Mesenteric fat pad (tissue), 1 donor: Measurements from ENCODE around the gene KAT6B. TPM values are rescaled to one million over a fixed set of nuclear protein-coding genes. Genes with fewer than 3 reads are reported as not detected.
"Not testable (repeated sequence)": the region's sequence is repeated elsewhere in the genome, so short reads cannot be mapped to it uniquely, and the experiment has no call there.

Experiments used
- DNase-seq: peaks from one replicate; pipeline ENCODE4 v3.0.0-alpha.2; 2020; ENCODE audit warnings: low spot score
- total RNA-seq: library from RNA; stranded (reverse); fragmentation: NEBNext Ultra II Directional; extraction: Animal tissue kit (Norgen Biotek cat#: 25700); gene quantifications from one replicate; pipeline ENCODE4 v1.2.1, GENCODE V29; 2021
- donor health status: DM: yes; HTN: yes; CAD: no.

KAT6B gene
- total RNA-seq, 1 donor from 2014 or later = 28.8 TPM

GRCh38 chr10:74856940-74857339 is 30.5 kb downstream of the KAT6B start:
- no peak for DNase-seq

DNA sequence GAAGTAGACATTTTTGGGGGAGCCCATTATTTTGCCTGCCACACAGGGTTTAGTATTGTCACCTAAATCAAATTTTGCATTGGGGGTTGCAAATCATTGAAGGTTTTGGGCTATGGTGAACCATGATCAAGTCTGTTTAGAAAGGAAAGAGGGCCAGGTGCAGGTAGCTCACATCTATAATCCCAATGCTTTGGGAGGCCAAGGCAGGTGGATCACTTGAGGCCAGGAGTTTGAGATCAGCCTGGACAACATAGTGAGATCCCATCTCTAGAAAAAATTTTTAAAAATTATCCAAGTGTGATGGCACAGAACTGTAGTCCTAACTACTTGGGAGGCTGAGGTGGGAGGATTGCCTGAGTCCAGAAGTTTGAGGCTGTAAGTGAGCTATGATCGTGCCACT is 31.2 kb downstream of the KAT6B start:
- no peak for DNase-seq

DNA sequence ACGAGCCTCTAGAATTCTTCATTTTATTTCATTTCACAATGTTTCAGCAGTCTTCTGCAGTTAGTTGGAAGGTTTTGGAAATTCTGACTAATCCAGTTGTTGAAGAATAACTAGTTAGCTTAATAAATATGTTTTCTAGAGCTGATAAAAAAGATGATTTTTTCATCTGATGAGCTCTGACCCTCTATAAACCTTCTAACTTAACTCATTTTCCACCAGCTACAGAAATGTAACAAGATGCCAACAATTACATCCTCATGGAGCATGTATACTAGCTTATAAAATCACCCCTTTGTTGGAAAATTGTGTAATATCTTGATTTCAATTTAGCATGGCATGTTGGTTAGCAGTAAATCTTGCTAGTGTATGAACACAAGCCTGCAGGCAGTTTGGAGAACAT is 33.1 kb downstream of the KAT6B start:
- DNase-seq = no peak

GRCh38 chr10:74862625-74863024 is 36.2 kb downstream of the KAT6B start:
- no peak for DNase-seq

- no peak for DNase-seq
Observed at GRCh38 chr10:74863551-74863950, 37.2 kb downstream of the KAT6B start.

GRCh38 chr10:74867351-74867750 is 41.0 kb downstream of the KAT6B start:
- DNase-seq = no peak

- DNase-seq = no peak
Observed at GRCh38 chr10:74868392-74868977, 42.1 kb downstream of the KAT6B start.

DNA sequence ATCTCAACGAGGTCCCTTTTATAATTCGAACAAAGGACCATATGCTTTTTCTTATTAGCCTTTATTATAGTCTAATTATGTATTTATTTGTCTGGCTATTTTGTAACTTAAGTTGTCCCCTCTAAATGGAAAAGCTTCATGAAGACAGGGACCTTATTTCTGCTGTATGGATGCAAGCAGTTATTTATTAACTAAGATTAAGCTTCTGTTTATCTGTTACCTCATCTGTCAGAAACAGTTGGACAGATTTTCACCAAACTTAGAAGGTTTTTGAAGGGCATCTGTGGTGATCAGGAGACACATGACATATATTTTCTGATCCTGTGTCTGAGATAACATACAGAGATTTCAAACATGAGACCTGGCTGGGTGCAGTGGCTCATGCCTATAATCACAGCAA is 43.2 kb downstream of the KAT6B start:
- no peak for DNase-seq

DNA sequence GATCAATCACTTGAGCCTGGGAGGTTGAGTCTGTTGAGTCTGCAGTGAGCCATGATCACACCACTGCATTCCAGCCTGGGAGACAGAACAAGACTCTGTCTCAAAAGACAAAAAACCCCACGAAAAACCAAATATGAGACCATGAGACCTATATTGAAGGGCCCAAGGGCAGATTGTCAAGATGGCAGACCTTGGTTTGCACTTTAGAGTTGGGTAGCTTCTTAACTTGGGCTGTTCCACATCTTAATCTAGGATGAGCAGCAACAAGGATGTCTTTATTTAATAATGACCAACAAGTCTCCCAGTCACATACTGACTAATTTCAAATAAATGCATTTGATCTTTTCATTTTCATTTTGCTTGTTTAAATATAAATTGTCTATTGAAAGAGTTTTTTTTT is 43.8 kb downstream of the KAT6B start:
- no peak for DNase-seq

- DNase-seq = no peak
Observed at GRCh38 chr10:74871595-74872382, 45.4 kb downstream of the KAT6B start.

GRCh38 chr10:74873803-74874454 is 47.5 kb downstream of the KAT6B start:
- DNase-seq = no peak

DNA sequence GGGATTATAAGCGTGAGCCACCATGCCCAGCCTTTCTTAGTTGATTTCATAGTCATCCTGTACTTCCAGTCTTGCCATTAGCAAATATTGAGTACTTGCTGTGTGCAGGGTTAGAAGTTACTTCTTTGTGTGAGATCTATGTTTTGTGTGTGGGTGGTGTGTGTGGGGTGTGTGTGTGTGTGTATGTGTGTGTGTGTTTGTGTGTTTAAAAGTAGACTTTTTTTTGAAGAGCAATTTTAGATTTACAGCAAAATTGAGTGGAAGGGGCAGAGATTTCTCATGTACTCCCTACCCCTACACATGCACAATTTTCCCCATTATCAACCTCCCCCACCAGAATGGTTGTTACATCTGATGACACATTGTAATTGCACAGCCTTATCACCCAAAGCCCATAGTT is 48.2 kb downstream of the KAT6B start:
- no peak for DNase-seq

- DNase-seq = no peak
Observed at GRCh38 chr10:74875068-74875467, 48.7 kb downstream of the KAT6B start.

GRCh38 chr10:74875966-74876365 is 49.6 kb downstream of the KAT6B start:
- DNase-seq = no peak

DNA sequence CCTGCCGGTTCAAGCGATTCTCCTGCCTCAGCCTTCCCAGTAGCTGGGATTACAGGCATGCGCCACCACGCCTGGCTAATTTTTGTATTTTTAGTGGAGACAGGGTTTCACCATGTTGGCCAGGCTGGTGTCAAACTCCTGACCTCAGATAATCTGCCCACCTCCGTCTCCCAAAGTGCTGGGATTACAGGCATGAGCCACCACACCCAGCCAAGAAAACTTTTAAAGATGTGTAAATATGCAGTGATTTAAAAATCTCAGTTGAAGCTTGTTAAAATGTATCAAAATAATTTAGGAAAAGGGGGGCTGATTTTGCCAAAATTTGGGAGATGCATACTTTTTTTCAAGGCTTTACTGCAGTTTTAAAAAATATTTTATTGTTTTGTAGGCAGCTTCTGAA is 50.7 kb downstream of the KAT6B start:
- not testable (repeated sequence) for DNase-seq

DNA sequence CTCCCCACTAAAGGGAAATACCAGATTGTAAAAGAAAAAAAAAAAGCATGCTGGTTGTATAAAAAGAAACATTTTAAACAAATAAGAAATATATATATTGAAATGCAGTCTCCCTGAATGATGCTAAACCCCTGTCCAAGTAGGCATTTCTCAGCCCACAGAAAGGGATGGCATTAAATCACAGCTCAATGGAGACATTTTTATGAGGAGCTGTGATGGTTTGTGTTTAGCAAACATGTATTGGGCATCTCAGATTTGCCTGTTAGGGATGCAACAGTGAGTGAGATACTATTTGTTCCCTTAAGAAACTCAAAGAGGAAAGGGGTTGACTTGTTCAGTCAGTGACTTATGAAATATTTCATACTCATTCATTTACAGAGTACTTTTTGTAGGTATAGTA is 51.5 kb downstream of the KAT6B start:
- no peak for DNase-seq

DNA sequence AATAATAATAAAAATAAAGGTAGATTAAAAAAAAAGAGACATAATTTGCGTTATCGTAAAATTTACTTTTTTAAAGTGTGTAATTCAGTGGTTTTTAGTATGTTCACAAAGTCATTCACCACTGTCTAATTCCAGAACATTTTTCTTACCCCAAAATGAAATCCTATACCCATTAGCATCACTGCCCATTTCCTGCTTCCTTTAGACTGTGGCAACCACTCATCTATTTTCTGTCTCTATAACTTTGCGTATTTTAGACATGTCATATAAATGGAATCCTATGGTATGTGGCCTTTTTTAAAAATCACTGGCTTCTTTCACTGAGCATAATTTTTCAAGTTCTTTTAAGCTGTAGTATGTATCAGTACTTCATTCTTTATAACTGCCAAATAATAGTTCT is 53.6 kb downstream of the KAT6B start:
- no peak for DNase-seq

- no peak for DNase-seq
Observed at GRCh38 chr10:74881253-74881884, 55.0 kb downstream of the KAT6B start.

DNA sequence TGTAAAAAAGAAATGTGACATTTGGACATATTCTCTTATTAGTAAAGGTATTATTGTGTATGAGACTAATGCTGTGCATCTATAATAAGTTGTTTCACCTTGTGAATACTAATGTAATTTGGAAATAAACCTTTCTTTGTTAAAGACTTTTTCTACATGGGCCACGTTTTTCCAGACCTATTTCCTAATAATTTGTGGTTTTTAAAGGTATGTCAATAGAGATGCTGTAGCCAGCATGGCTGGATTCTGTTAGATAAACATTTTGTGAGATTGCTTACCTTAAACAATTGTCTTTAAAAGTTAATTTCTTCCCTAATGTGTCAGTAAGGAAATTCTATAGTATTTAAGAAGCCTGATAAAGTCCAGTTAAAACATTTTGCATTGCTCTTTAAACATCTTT is 56.0 kb downstream of the KAT6B start:
- no peak for DNase-seq

DNA sequence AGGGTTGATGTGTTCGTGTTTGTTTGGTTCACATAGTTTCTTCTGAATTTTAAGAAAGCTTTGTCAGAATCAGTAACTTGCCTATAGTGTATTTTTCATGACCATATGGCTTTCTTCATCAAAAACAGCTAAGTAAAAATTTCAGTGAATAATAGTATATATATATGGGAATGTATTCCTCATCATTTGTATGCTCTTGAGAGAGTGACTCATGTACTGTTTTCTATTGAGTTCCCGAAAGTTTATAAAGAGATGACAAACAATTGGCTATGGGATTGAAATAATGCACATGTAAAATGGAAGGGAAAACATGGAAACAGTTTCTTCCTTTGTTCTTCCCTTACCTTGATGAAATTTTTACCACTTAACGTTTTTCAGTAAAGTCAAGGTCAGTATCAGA is 56.4 kb downstream of the KAT6B start:
- no peak for DNase-seq

DNA sequence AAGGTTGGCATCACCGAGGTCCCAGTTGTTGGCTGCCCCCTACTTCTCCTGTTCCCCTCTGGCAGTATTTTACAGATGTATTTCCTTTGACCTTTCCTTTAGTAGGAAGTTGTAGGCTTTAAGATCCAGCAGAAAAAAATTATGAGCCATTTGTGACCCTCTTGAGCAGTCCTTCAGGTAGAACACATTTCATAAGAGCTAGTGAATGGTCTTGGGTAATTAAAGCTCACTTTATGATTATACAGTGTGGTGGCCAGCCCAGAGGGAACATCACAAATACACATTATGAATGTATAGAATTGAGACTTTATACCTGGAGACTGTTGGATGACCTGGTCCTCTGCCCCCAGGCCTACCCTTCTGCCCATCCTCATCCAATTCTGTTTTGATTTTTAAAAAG is 57.0 kb downstream of the KAT6B start:
- no peak for DNase-seq

GRCh38 chr10:74887614-74888284 is 61.3 kb downstream of the KAT6B start:
- DNase-seq = no peak
